Measurements from ENCODE around the gene ZNF665.

- TF ChIP-seq, protein P1, sequence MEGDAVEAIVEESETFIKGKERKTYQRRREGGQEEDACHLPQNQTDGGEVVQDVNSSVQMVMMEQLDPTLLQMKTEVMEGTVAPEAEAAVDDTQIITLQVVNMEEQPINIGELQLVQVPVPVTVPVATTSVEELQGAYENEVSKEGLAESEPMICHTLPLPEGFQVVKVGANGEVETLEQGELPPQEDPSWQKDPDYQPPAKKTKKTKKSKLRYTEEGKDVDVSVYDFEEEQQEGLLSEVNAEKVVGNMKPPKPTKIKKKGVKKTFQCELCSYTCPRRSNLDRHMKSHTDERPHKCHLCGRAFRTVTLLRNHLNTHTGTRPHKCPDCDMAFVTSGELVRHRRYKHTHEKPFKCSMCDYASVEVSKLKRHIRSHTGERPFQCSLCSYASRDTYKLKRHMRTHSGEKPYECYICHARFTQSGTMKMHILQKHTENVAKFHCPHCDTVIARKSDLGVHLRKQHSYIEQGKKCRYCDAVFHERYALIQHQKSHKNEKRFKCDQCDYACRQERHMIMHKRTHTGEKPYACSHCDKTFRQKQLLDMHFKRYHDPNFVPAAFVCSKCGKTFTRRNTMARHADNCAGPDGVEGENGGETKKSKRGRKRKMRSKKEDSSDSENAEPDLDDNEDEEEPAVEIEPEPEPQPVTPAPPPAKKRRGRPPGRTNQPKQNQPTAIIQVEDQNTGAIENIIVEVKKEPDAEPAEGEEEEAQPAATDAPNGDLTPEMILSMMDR (IDR thresholded peaks at IDR 0.05; ENCODE audit: low read depth, low read length, missing input control): no peak
- TF ChIP-seq TAF1 (conservative IDR thresholded peaks at IDR 0.05) (no peak), YY1 (IDR thresholded peaks at IDR 0.05) (no peak), MAX (IDR thresholded peaks at IDR 0.05) (no peak)
- TF ChIP-seq, protein P2, sequence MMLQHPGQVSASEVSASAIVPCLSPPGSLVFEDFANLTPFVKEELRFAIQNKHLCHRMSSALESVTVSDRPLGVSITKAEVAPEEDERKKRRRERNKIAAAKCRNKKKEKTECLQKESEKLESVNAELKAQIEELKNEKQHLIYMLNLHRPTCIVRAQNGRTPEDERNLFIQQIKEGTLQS (IDR thresholded peaks at IDR 0.05): no peak
These were observed 35.5 kb downstream of the ZNF665 start for GRCh38 chr19:53157626-53158025.

All from liver (tissue), 3 donors.